NCI-H1694 (cell line): ENCODE data around the gene KLK6.

ENCODE experiments used
- DNase-seq: peaks from one replicate; lab custom pipeline; 2025; lab: John Stamatoyannopoulos, UW

Gene KLK6

GRCh38 chr19:50952910-50953309 lies 16.5 kb downstream of the KLK6 start, which contains the start of gene KLK5:
TSS of gene KLK5 (minus strand) at chr19:50953038. CDS start at chr19:50952657, 381 bp downstream.
- no peak for DNase-seq

GRCh38 chr19:50949861-50950260 lies 19.5 kb downstream of the KLK6 start:
- no peak for DNase-seq

- no peak for DNase-seq
Observed at GRCh38 chr19:50947123-50947522, 22.3 kb downstream of the KLK6 start.

GRCh38 chr19:50944795-50945194 lies 24.6 kb downstream of the KLK6 start:
- no peak for DNase-seq

- DNase-seq = no peak
Observed at GRCh38 chr19:50943074-50943828, 26.1 kb downstream of the KLK6 start.

GRCh38 chr19:50939596-50939995 lies 29.8 kb downstream of the KLK6 start:
- DNase-seq = no peak

- no peak for DNase-seq
Observed at GRCh38 chr19:50933640-50934039, 35.8 kb downstream of the KLK6 start.

GRCh38 chr19:50932690-50933083 lies 36.7 kb downstream of the KLK6 start:
- DNase-seq = no peak

- DNase-seq = no peak
Observed at GRCh38 chr19:50932018-50932689, 37.2 kb downstream of the KLK6 start.

- DNase-seq = no peak
Observed at GRCh38 chr19:50931023-50931422, 38.4 kb downstream of the KLK6 start.

GRCh38 chr19:50928831-50929230 lies 40.6 kb downstream of the KLK6 start:
- no peak for DNase-seq

- no peak for DNase-seq
Observed at GRCh38 chr19:50926144-50926543, 43.2 kb downstream of the KLK6 start.

- no peak for DNase-seq
Observed at GRCh38 chr19:50925734-50926133, 43.7 kb downstream of the KLK6 start.

- no peak for DNase-seq
Observed at GRCh38 chr19:50924586-50924985, 44.8 kb downstream of the KLK6 start.

GRCh38 chr19:50922317-50922853 lies 47.0 kb downstream of the KLK6 start:
- peak; percentile 35 for DNase-seq

- DNase-seq = no peak
Observed at GRCh38 chr19:50921426-50922316, 47.7 kb downstream of the KLK6 start.

- DNase-seq = no peak
Observed at GRCh38 chr19:50916069-50916468, 53.3 kb downstream of the KLK6 start.

GRCh38 chr19:50912727-50913716 lies 56.4 kb downstream of the KLK6 start:
- no peak for DNase-seq

GRCh38 chr19:50912102-50912599 lies 57.2 kb downstream of the KLK6 start:
- DNase-seq = no peak

- DNase-seq = no peak
Observed at GRCh38 chr19:50911206-50912101, 57.9 kb downstream of the KLK6 start, which contains the start of gene KLK4. TSS of gene KLK4 (minus strand) at chr19:50911395. CDS start at chr19:50910738, 657 bp downstream.
